GM13977 (cell line): ENCODE measurements around the gene DPYSL4.
"Not testable (repeated sequence)": the region's sequence is repeated elsewhere in the genome, so short reads cannot be mapped to it uniquely, and the experiment has no call there.

ENCODE experiments used
- DNase-seq: peaks from one replicate; pipeline ENCODE4 v3.0.0; 2012; ENCODE audit warnings: low spot score
- CTCF ChIP-seq: IDR thresholded peaks from 2 replicates; pipeline ENCODE4 v1.5.1; 2012; ENCODE audit warnings: mild to moderate bottlenecking, control low read depth; ENCODE audit not compliant: insufficient read depth; ENCODE audit errors: extremely low read depth, missing control alignments
- in situ Hi-C: fragments of 300-500 bp; cut with MboI; formaldehyde crosslinking; loops from one replicate; pipeline ENCODE4 v1.12.0; 2022; ENCODE audit warnings: low sequenced_read_pairs, low pct_unique_long_range_greater_than_20kb, mixed read lengths, inconsistent platforms; ENCODE audit not compliant: unreplicated experiment

DPYSL4 gene

GRCh38 chr10:132212816-132213215 is 26.1 kb downstream of the DPYSL4 start:
- in situ Hi-C loops: loop anchor here (25.0 kb wide), 1 partner anchor 424 kb away; no protein-coding TSS in a partner anchor
- DNase-seq: no peak
- no peak for TF ChIP-seq CTCF

GRCh38 chr10:132213917-132214316 is 27.2 kb downstream of the DPYSL4 start:
- TF ChIP-seq CTCF: no peak
- in situ Hi-C loops: loop anchor here (25.0 kb wide), 1 partner anchor 423 kb away; no protein-coding TSS in a partner anchor

GRCh38 chr10:132216441-132216840 is 29.7 kb downstream of the DPYSL4 start:
- in situ Hi-C loops: loop anchor here (25.0 kb wide), 1 partner anchor 421 kb away; no protein-coding TSS in a partner anchor
- not testable (repeated sequence) for DNase-seq

More at GRCh38 chr10:132213917-132214316, 27.2 kb downstream of the DPYSL4 start:
- no peak for DNase-seq

GRCh38 chr10:132219486-132219885 is 32.7 kb downstream of the DPYSL4 start:
- in situ Hi-C loops: loop anchor here (25.0 kb wide), 1 partner anchor 418 kb away; no protein-coding TSS in a partner anchor
- no peak for DNase-seq
- TF ChIP-seq CTCF: peak; percentile 22

- no peak for DNase-seq
- in situ Hi-C loops: loop anchor here (10.0 to 25.0 kb wide), 2 partner anchors 125 to 417 kb away; no protein-coding TSS in a partner anchor
- TF ChIP-seq CTCF: no peak
Observed at GRCh38 chr10:132220061-132220460, 33.3 kb downstream of the DPYSL4 start.

- DNase-seq: not testable (repeated sequence)
- in situ Hi-C loops: loop anchor here (10.0 to 25.0 kb wide), 2 partner anchors 124 to 416 kb away; no protein-coding TSS in a partner anchor
Observed at GRCh38 chr10:132220996-132221395, 34.2 kb downstream of the DPYSL4 start.

- in situ Hi-C loops: loop anchor here (10.0 to 25.0 kb wide), 2 partner anchors 122 to 415 kb away; no protein-coding TSS in a partner anchor
- TF ChIP-seq CTCF: no peak
- no peak for DNase-seq
Observed at GRCh38 chr10:132222726-132223125, 36.0 kb downstream of the DPYSL4 start.
